Pancreas (tissue), 10 donors: ENCODE results near the gene SLC9A8. TPM values are rescaled to one million over a fixed set of nuclear protein-coding genes. Genes with fewer than 3 reads are reported as not detected.

Experiments
- ATAC-seq, 4 donors: fragments of 200-7000 bp; cut with Tn5 transposase; one replicate each; pipeline versions ENCODE4 v1.8.0 to v1.9.1; 2020; ENCODE audit warnings: mild to moderate bottlenecking in 4 of 4, moderate library complexity in 4 of 4
- DNase-seq, 6 donors: peaks; one replicate each; pipeline ENCODE4 v3.0.0-alpha.2; 2020
- FAIRE-seq: peaks from 2 replicates; lab custom pipeline; 2012; peaks lifted over from hg19 to GRCh38; lab: Jason Lieb, UNC
- H3K27ac ChIP-seq, 4 donors: fragments of 200-600 bp; sonication (generic); 1 replicate in 3 of 4; 2 replicates in 1 of 4; pipeline versions ENCODE4 v1.5.0 to v1.8.0; 2020
- H3K27me3 ChIP-seq, 4 donors: fragments of 200-600 bp; one replicate each; pipeline ENCODE4 v1.8.0; 2021
- H3K36me3 ChIP-seq, 3 donors: fragments of 200-600 bp; sonication (generic) in 1 of 3; one replicate each; pipeline versions ENCODE4 v1.5.0 to v1.8.0; 2020 to 2021
- H3K4me1 ChIP-seq, 3 donors: fragments of 200-600 bp; one replicate each; pipeline ENCODE4 v1.8.0; 2021
- H3K4me3 ChIP-seq, 4 donors: fragments of 200-600 bp; sonication (generic) in 2 of 4; one replicate each; pipeline versions ENCODE4 v1.5.0 to v1.8.0; 2020 to 2021
- H3K9me3 ChIP-seq, 4 donors: fragments of 200-600 bp; one replicate each; pipeline ENCODE4 v1.8.0; 2021
- WGBS, 2 donors: extraction: QIAGEN DNeasy Blood & Tissue Kit; methylation state at CpG; one replicate each; pipeline ENCODE4 v1.1.7; 2013; 5-methylcytosine and 5-hydroxymethylcytosine counted together
- intact Hi-C, 3 donors: fragments of 100-400 bp; cut with DNase I; formaldehyde crosslinking; loops; one replicate each; pipeline versions ENCODE4 v1.11.1 to v1.14.2; 2022
- polyA plus RNA-seq, 2 donors: library from polyadenylated mRNA; stranded (reverse); fragments of 200-250 nt; gene quantifications; one replicate each; pipeline ENCODE4 v1.2.3, GENCODE V29; 2013
- total RNA-seq, 6 donors: library from RNA; stranded (reverse); fragmentation: NEBNext Ultra II Directional in 4 of 6; extraction: Animal tissue kit (Norgen Biotek cat#: 25700) in 4 of 6; gene quantifications; one replicate each; pipeline versions ENCODE4 v1.2.1 to v1.2.4, GENCODE V29; 2021 to 2023
- TF ChIP-seq, protein P1 (sequence below), 4 donors: fragments of 200-600 bp; sonication (generic) in 3 of 4; IDR thresholded peaks; one replicate each; pipeline versions ENCODE4 v1.5.0 to v1.8.0; 2021; ENCODE audit warnings: antibody characterized with exemption in 4 of 4
- donor health status: healthy with polysubstance abuse.
- donor health status: DM: no; HTN: no; CAD: no; lungs with moderate emphysema.
- donor health status: DM: no; HTN: no; CAD: no.
- donor health status: control.
- donor health status: control.
- donor health status: Bipolar disorder and iron deficiency.
- donor health status: DM: yes; HTN: yes; CAD: no.
- donor health status: DM: no; HTN: no; CAD: no.
- donor health status: DM: no; HTN: no; CAD: no.
- donor health status: DM: yes; HTN: yes; CAD: no.

SLC9A8 gene
- total and polyA plus RNA-seq, 8 donors: 4.8 to 9.9 (median 6.8) TPM

DNA sequence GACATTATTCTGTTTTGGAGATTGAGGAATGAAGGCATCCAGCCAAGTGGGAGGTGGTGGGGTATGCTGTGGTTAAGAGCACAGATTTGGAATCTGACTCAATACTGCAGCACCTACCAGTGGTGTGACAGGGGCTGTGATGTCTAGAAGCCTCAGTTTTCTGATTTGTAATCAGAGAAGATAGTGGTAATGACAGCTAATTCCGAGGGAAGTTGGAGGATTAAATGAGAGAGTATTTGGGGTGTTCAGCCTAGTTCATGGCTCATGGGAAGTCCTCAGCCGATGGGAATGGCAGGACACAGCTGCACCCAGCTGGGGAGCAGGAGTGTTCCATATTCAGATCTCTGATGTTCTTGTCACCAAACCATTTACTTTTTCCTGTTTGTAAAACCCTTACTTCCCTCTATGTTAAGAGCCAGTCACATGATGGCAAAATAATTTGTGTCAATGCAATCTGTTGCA, 9.3 kb downstream of the SLC9A8 start:
- no peak overlapping the region for H3K4me3 ChIP-seq
- TF ChIP-seq, protein P1, sequence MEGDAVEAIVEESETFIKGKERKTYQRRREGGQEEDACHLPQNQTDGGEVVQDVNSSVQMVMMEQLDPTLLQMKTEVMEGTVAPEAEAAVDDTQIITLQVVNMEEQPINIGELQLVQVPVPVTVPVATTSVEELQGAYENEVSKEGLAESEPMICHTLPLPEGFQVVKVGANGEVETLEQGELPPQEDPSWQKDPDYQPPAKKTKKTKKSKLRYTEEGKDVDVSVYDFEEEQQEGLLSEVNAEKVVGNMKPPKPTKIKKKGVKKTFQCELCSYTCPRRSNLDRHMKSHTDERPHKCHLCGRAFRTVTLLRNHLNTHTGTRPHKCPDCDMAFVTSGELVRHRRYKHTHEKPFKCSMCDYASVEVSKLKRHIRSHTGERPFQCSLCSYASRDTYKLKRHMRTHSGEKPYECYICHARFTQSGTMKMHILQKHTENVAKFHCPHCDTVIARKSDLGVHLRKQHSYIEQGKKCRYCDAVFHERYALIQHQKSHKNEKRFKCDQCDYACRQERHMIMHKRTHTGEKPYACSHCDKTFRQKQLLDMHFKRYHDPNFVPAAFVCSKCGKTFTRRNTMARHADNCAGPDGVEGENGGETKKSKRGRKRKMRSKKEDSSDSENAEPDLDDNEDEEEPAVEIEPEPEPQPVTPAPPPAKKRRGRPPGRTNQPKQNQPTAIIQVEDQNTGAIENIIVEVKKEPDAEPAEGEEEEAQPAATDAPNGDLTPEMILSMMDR (IDR thresholded peaks at IDR 0.05): no peak
- intact Hi-C loops: no loop called here
- H3K27me3 ChIP-seq: no peaks in the 10 kb centered on the region
- peaks cover 0 to 15% (median 0%) of the 10 kb centered on the region in 3 donors for H3K36me3 ChIP-seq
- FAIRE-seq (no peak), DNase-seq (no peak), ATAC-seq (peak in 1 of 4 donors; percentile 49)
- H3K4me1 ChIP-seq: peaks cover 0 to 10% (median 0%) of the 10 kb centered on the region in 3 donors
- 65 to 74% methylated on average over 2 of the region's 2 CpGs for WGBS, 2 donors
- no peak overlapping the region for H3K27ac ChIP-seq
- no peaks in the 10 kb centered on the region for H3K9me3 ChIP-seq

DNA sequence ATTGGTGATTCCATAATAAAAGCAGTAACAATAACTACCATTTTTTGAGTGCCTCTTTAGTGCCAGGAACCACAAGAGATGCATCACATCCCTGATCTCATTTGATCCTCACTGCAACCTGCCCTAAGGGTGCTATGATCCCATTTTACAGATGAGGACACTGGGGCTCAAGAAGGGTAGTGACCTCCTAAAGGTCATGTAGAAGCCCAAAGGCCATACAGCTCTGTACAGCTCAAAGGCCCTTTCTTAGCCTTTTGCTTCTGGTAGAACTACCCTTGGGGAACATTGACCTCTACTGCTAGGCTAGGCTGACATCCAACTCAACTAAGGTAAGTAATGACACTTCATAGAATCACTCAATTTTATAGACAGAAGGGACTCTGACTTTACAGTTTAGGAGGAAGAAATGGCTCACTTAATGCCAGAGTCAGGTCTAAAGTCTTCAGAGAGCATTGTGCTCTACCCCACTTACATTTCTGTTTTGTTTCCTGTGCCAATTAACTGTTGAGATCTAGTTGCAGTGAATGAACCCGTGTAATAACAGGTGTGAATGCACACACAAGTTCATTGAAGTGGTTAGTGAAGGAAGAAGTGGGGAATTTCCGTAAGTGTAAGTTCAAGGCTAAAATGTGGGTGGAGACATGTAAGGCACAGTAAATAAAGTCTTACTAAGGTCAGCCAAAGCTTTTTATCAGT, 10.7 kb downstream of the SLC9A8 start:
- intact Hi-C loops: no loop called here
- TF ChIP-seq, protein P1 (IDR thresholded peaks at IDR 0.05): no peak
- FAIRE-seq: no peak
- 16 to 18% methylated on average over 2 of the region's 2 CpGs for WGBS, 2 donors
- no peak for DNase-seq
- Histone ChIP-seq H3K27ac (peak overlapping the region in 1 of 4 donors; percentile 6), H3K4me3 (no peak overlapping the region), H3K4me1 (peaks cover 0 to 10% (median 0%) of the 10 kb centered on the region in 3 donors), H3K9me3 (no peaks in the 10 kb centered on the region), H3K27me3 (no peaks in the 10 kb centered on the region), H3K36me3 (peaks cover 0 to 19% (median 0%) of the 10 kb centered on the region in 3 donors)
- no peak for ATAC-seq

DNA sequence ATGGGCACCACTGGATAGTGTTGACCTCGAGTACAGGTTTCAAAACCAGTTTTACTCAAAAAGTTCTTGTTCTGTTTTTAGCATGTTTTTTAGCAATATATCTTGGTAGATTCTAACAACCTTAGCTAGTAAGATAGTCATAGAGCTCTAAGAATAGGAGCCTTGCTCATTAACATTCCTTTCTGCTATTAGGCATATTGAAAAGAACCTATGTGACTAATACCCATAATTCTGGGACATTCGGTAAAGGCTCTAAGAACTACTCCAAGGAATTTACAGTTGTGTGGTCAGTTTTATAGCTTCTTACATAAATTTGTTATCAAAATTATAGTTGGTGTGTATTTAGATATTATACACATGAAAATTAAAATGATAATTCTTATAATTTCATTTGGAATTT, 11.6 kb downstream of the SLC9A8 start:
- TF ChIP-seq, protein P1 (IDR thresholded peaks at IDR 0.05): no peak
- Histone ChIP-seq H3K4me1 (peaks cover 0 to 10% (median 0%) of the 10 kb centered on the region in 3 donors), H3K36me3 (peaks cover 0 to 15% (median 0%) of the 10 kb centered on the region in 3 donors), H3K27me3 (no peaks in the 10 kb centered on the region), H3K4me3 (no peak overlapping the region), H3K27ac (no peak overlapping the region), H3K9me3 (no peaks in the 10 kb centered on the region)
- DNase-seq (no peak), ATAC-seq (no peak), FAIRE-seq (no peak)
- 78 to 93% methylated on average over 2 of the region's 2 CpGs for WGBS, 2 donors
- intact Hi-C loops: no loop called here

DNA sequence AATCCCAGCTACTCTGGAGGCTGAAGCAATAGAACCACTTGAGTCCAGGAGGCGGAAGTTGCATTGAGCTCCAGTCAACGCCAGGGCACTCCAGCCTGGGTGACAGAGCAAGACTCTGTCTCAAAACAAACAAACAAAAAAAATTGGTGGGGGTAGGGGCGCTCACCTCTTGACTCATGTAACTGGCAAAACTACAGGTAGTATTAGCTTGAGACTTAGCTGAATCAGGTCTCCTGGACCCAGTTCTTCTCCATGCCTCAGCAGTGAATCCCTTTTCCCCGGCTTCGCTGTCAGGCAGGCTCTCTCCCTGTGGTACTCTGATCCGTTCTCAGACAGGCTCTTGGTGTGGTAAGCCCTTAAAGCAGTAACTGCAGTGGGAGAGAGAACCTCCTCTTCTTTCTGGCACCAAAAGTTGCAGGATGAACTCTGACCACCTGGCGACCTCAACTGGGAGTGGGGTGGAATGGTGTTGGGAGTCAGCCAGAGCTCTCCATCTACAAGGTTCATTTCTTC, 12.9 kb downstream of the SLC9A8 start:
- intact Hi-C loops: no loop called here
- Histone ChIP-seq H3K9me3 (no peaks in the 10 kb centered on the region), H3K36me3 (peaks cover 0 to 15% (median 0%) of the 10 kb centered on the region in 3 donors), H3K27ac (no peak overlapping the region), H3K4me1 (peaks cover 0 to 10% (median 0%) of the 10 kb centered on the region in 3 donors), H3K4me3 (no peak overlapping the region), H3K27me3 (no peaks in the 10 kb centered on the region)
- 84 to 90% methylated on average over 7 of the region's 7 CpGs for WGBS, 2 donors
- no peak for ATAC-seq
- TF ChIP-seq, protein P1 (IDR thresholded peaks at IDR 0.05): no peak
- no peak for FAIRE-seq
- DNase-seq: no peak
